Measurements from ENCODE around the gene ZHX3. TPM values are rescaled to one million over a fixed set of nuclear protein-coding genes. Genes with fewer than 3 reads are reported as not detected.

The ZHX3 gene
- total and polyA plus RNA-seq, 2 donors = 15.4 to 28.2 TPM

DNA sequence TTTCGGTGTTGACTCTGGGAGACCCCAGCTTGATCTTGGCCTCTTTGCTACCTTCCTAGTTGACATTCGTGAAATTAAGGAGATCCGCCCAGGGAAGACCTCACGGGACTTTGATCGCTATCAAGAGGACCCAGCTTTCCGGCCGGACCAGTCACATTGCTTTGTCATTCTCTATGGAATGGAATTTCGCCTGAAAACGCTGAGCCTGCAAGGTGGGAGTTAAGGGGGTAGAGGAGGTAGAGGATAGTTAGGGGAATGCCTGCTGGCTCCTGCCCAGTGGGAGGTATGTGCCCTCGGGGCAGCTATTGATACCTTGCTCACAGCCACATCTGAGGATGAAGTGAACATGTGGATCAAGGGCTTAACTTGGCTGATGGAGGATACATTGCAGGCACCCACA lies 158.0 kb downstream of the ZHX3 start:
- 85% methylated on average over 10 of the region's 10 CpGs for WGBS
- Histone ChIP-seq H3K36me3 (ENCODE audit: insufficient read depth) (peaks cover 3% of the 10 kb centered on the region), H3K4me3 (ENCODE audit: low read depth, low read length) (no peak overlapping the region), H3K27ac (ENCODE audit: low read depth) (no peak overlapping the region), H3K4me1 (ENCODE audit: insufficient read depth) (no peaks in the 10 kb centered on the region)
- DNase-seq (ENCODE audit: extremely low spot score) = no peak

GRCh38 chr20:41158082-41158625 lies 159.4 kb downstream of the ZHX3 start:
- WGBS = 74% methylated on average over 6 of the region's 6 CpGs
- no peak for DNase-seq (ENCODE audit: extremely low spot score)
- Histone ChIP-seq H3K36me3 (ENCODE audit: insufficient read depth) (peaks cover 3% of the 10 kb centered on the region), H3K27ac (ENCODE audit: low read depth) (no peak overlapping the region), H3K4me1 (ENCODE audit: insufficient read depth) (no peaks in the 10 kb centered on the region), H3K4me3 (ENCODE audit: low read depth, low read length) (no peak overlapping the region)

DNA sequence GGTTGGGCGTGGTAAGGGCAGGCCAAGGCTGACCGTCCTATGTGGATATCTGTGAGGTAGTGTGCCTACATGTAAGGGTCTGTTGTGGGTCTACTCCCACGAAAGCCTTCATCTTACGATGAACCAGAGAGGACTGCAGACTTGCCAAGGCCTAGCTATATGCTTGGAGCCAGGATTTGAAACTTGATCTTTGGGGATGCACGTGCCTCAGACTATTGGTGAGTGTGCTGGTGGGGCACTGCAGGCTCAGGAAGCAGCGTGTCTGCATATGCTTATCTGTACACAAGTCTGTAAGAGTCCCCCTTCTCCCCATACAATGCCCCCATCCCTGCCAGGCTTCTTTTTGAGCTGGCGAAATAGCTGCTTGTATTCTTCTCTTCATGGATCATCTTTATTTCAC lies 162.3 kb downstream of the ZHX3 start:
- whole genome bisulfite sequencing = 61% methylated on average over 7 of the region's 7 CpGs
- Histone ChIP-seq H3K4me3 (ENCODE audit: low read depth, low read length) (no peak overlapping the region), H3K36me3 (ENCODE audit: insufficient read depth) (no peaks in the 10 kb centered on the region), H3K4me1 (ENCODE audit: insufficient read depth) (no peaks in the 10 kb centered on the region), H3K27ac (ENCODE audit: low read depth) (no peak overlapping the region)
- no peak for DNase-seq (ENCODE audit: extremely low spot score)

DNA sequence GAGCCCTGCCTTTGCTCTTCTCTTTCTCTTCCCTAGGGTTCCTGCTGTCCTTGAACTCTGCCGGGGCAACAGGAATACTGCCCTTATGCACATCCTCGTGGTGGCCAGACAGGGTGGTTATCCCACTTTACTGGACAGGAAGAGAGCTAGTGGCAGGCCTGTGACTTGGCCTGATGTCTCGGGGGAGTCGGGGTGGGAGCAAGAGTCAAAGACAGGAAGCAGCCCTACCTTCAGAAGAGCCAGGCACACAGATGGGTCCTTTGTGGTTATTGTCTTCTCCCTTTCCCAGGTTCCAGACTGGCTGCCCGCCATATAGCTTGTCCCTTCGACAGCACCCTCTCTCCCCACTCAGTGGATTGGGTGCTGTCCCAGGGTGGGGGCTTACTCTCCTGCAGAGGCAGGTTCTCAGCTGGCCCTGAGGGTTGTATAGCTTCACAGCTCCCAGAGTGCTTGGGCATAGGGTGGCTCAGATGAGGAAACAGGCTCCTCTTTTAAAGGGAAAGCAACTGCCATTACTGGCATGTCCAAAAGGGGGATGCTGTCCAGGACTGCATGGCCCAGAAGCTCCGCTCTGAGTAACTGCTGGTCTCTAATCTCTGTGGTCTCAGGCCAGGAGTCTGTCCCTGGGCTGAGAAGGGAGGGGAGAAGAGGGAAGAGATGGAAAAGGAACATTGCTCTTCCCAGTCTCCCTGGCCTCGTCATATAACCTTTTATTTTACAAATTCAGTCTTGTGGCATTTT lies 162.9 kb downstream of the ZHX3 start:
- Histone ChIP-seq H3K4me3 (ENCODE audit: low read depth, low read length) (no peak overlapping the region), H3K4me1 (ENCODE audit: insufficient read depth) (no peaks in the 10 kb centered on the region), H3K36me3 (ENCODE audit: insufficient read depth) (no peaks in the 10 kb centered on the region), H3K27ac (ENCODE audit: low read depth) (no peak overlapping the region)
- 56% methylated on average over 8 of the region's 8 CpGs for WGBS
- no peak for DNase-seq (ENCODE audit: extremely low spot score)

- H3K27ac ChIP-seq (ENCODE audit: low read depth) = no peak overlapping the region
- WGBS = 53% methylated on average over 5 of the region's 5 CpGs
- DNase-seq (ENCODE audit: extremely low spot score) = no peak
- no peaks in the 10 kb centered on the region for H3K36me3 ChIP-seq (ENCODE audit: insufficient read depth)
- H3K4me1 ChIP-seq (ENCODE audit: insufficient read depth) = no peaks in the 10 kb centered on the region
- no peak overlapping the region for H3K4me3 ChIP-seq (ENCODE audit: low read depth, low read length)
Measured at GRCh38 chr20:41152108-41152757, 165.3 kb downstream of the ZHX3 start.

DNA sequence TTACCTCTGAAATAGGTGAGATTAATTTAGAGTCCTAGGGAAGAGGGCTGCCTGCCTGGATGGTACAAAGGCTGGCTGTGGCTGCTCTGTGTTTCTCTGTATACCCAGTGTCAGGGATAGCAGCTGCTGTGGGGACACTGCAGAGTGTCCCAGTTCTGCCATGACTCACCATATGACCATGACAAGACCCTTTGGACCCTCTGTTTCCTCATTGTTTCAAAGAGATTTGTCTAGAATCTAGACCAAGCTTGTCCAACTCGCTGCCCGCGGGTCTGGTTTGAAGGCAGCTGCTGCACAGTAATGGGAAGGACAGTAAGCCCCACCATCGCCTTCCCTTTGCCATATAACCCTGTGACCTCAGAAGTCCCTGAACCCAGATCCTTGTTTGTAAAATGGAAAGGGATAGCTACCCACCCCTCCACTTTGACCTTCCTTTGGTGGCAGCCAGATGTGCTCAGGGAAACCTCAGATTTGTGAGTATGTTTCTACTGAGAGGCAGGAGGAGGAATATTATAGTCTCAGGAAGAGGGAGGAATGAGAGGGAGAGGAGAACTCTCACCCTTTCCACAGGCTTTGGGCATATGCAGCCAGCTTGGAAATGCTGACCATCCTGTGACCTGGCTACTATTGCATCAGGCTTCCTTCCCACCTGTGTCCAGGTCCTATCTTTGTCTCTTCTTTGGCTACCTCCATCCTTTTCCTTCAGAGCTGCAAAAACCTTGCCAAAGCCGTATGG lies 166.2 kb downstream of the ZHX3 start:
- no peak overlapping the region for H3K4me3 ChIP-seq (ENCODE audit: low read depth, low read length)
- H3K36me3 ChIP-seq (ENCODE audit: insufficient read depth) = no peaks in the 10 kb centered on the region
- H3K4me1 ChIP-seq (ENCODE audit: insufficient read depth) = no peaks in the 10 kb centered on the region
- WGBS = 95% methylated on average over 5 of the region's 5 CpGs
- no peak overlapping the region for H3K27ac ChIP-seq (ENCODE audit: low read depth)
- no peak for DNase-seq (ENCODE audit: extremely low spot score)

DNA sequence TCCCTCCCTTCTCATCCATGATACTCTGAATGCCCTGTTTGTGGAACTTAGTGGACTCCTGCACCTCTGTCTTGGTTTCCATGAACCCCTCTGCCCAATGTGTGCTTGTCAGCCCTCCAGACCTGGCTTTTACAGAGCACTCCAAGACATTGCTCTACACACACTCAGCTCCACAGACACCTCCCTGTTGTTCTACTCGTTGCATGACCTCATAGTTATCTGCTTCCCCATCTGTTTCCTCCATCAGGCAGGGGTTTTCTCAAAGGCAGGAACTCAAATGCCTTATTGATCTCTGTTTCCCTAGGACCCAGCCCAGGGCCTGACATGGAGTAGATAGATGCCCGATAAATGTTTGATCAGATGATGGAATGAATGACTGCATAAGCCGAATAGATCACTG lies 166.9 kb downstream of the ZHX3 start:
- Histone ChIP-seq H3K4me1 (ENCODE audit: insufficient read depth) (no peaks in the 10 kb centered on the region), H3K27ac (ENCODE audit: low read depth) (no peak overlapping the region), H3K36me3 (ENCODE audit: insufficient read depth) (no peaks in the 10 kb centered on the region), H3K4me3 (ENCODE audit: low read depth, low read length) (no peak overlapping the region)
- 58% methylated on average over 3 of the region's 3 CpGs for WGBS
- no peak for DNase-seq (ENCODE audit: extremely low spot score)

DNA sequence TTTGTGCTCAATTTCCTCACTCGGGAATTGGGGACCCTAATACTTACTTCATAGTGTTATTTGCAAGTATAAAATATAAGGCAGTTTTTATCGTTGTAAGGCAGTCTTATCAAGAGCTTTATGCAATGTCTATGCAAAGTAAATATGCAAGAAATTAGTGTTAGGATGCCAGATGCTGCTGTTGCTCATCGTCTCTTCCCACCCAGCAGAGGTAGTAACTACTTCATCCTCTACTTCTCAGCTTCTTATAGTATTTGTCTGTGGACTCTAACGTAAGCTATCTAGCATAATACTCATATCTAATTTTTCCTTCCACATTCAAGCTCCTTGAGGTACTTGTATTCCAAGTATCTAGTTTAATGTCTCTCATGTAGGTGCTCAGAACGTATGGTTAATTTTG lies 168.6 kb downstream of the ZHX3 start:
- Histone ChIP-seq H3K4me1 (ENCODE audit: insufficient read depth) (no peaks in the 10 kb centered on the region), H3K4me3 (ENCODE audit: low read depth, low read length) (no peak overlapping the region), H3K36me3 (ENCODE audit: insufficient read depth) (no peaks in the 10 kb centered on the region), H3K27ac (ENCODE audit: low read depth) (no peak overlapping the region)
- DNase-seq (ENCODE audit: extremely low spot score) = no peak
- 65% methylated on average over 5 of the region's 5 CpGs for WGBS

- WGBS = 81% methylated on average over 8 of the region's 8 CpGs
- Histone ChIP-seq H3K4me1 (ENCODE audit: insufficient read depth) (no peaks in the 10 kb centered on the region), H3K36me3 (ENCODE audit: insufficient read depth) (no peaks in the 10 kb centered on the region), H3K27ac (ENCODE audit: low read depth) (no peak overlapping the region), H3K4me3 (ENCODE audit: low read depth, low read length) (no peak overlapping the region)
- DNase-seq (ENCODE audit: extremely low spot score) = no peak
Measured at GRCh38 chr20:41147767-41148191, 169.8 kb downstream of the ZHX3 start.

DNA sequence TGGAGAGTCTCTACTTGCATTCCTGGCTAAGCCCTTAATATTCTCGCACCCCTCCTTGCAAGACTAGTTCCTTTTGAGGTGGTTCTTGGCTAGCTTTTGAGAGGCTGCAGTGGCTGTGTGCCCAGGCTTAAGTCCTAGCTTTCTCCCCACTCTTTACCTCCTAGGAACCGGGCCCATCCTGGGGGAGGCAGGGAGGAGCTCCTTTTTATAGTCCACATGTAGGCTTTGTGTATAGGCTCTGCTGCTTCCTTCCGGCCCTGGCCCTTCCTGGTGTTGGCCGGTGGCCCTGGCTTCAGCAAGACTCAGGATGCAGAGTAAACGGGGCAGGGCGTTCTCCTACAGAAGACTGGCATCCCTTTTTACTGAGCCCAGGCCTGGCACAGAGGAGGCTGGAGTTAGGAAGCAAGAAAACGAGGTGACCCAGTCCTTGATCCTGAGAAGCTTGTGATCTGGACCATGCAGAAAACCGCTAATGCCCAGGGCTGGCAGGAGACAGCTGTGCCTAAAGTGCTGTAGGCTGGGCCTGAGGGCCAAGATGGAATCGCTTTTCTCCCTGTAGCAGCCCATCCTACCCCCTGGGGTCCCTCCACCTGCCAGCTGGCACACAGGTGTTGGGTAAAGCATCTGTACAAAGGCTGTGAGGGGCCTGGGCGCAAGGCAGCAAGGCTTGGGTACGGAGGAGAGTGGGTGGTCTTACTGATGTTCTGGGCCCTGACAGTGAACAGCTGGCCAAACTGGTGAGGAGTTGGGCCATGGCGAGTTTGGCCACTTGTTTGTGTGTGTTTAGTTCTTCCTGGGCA lies 171.5 kb downstream of the ZHX3 start:
- Histone ChIP-seq H3K4me1 (ENCODE audit: insufficient read depth) (no peaks in the 10 kb centered on the region), H3K36me3 (ENCODE audit: insufficient read depth) (no peaks in the 10 kb centered on the region), H3K27ac (ENCODE audit: low read depth) (no peak overlapping the region), H3K4me3 (ENCODE audit: low read depth, low read length) (no peak overlapping the region)
- DNase-seq (ENCODE audit: extremely low spot score) = no peak
- WGBS = 46% methylated on average over 12 of the region's 12 CpGs

GRCh38 chr20:41145317-41145716 lies 172.2 kb downstream of the ZHX3 start:
- Histone ChIP-seq H3K4me1 (ENCODE audit: insufficient read depth) (no peaks in the 10 kb centered on the region), H3K36me3 (ENCODE audit: insufficient read depth) (no peaks in the 10 kb centered on the region), H3K27ac (ENCODE audit: low read depth) (no peak overlapping the region), H3K4me3 (ENCODE audit: low read depth, low read length) (no peak overlapping the region)
- 97% methylated on average over 2 of the region's 2 CpGs for WGBS
- no peak for DNase-seq (ENCODE audit: extremely low spot score)

DNA sequence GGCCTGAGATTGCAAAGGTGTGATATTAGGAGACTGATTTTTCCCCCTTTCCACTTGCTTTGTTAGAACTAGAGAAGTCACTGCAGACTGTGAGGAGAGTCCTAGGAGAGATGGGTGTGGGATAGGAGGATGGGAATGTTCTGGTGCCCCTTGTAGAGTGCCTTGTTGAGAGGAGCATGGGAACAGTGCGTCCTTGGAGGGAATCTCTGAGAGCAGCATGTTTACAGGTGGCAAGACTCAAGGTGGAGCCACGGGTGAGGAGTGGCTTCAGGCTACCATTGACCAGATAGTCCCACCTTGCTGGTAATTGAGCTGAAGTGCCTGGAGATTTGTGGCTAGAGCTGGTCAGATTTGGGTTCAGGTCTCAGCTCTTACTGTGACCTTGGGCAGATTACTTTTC lies 174.2 kb downstream of the ZHX3 start:
- Histone ChIP-seq H3K4me1 (ENCODE audit: insufficient read depth) (no peaks in the 10 kb centered on the region), H3K4me3 (ENCODE audit: low read depth, low read length) (no peak overlapping the region), H3K27ac (ENCODE audit: low read depth) (no peak overlapping the region), H3K36me3 (ENCODE audit: insufficient read depth) (no peaks in the 10 kb centered on the region)
- WGBS = 77% methylated on average over 2 of the region's 2 CpGs
- DNase-seq (ENCODE audit: extremely low spot score) = no peak

GRCh38 chr20:41142919-41143318 lies 174.6 kb downstream of the ZHX3 start:
- no peaks in the 10 kb centered on the region for H3K4me1 ChIP-seq (ENCODE audit: insufficient read depth)
- DNase-seq (ENCODE audit: extremely low spot score) = no peak
- H3K27ac ChIP-seq (ENCODE audit: low read depth) = no peak overlapping the region
- 56% methylated on average over 5 of the region's 5 CpGs for WGBS
- no peak overlapping the region for H3K4me3 ChIP-seq (ENCODE audit: low read depth, low read length)
- H3K36me3 ChIP-seq (ENCODE audit: insufficient read depth) = no peaks in the 10 kb centered on the region
